ENCODE results near the gene AGER.

DNA sequence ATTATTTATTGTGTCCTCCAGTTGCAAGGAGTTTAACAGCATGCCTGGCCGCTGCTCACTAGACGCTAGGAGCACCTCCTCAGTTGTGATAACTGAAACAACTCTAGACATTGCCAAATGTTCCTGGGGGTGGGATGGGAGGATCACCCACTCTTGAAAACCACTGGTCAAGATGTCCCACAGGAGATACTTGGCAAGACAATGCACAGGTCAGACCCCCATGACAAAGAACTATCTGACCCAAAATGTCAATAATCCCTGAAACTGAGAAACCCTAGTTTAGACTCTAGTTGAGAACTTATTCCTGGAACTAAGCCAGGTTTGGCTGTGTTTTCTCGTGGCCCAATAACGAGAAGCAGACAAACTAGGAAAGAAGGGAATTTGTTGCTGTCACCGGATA is 44.5 kb downstream of the AGER start:
- TF ChIP-seq, protein P1, sequence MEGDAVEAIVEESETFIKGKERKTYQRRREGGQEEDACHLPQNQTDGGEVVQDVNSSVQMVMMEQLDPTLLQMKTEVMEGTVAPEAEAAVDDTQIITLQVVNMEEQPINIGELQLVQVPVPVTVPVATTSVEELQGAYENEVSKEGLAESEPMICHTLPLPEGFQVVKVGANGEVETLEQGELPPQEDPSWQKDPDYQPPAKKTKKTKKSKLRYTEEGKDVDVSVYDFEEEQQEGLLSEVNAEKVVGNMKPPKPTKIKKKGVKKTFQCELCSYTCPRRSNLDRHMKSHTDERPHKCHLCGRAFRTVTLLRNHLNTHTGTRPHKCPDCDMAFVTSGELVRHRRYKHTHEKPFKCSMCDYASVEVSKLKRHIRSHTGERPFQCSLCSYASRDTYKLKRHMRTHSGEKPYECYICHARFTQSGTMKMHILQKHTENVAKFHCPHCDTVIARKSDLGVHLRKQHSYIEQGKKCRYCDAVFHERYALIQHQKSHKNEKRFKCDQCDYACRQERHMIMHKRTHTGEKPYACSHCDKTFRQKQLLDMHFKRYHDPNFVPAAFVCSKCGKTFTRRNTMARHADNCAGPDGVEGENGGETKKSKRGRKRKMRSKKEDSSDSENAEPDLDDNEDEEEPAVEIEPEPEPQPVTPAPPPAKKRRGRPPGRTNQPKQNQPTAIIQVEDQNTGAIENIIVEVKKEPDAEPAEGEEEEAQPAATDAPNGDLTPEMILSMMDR (IDR thresholded peaks at IDR 0.05; ENCODE audit: insufficient read depth, low read depth, low read length), result no peak
- TF ChIP-seq EZH2 (IDR thresholded peaks at IDR 0.05; ENCODE audit: insufficient read depth, low read length), result no peak

All from astrocyte (in vitro differentiated cells and primary cell).